ENCODE results near the gene RAB1A. TPM values are rescaled to one million over a fixed set of nuclear protein-coding genes. Genes with fewer than 3 reads are reported as not detected.
A peak's percentile ranks its signal among the peaks of the same experiment; 100 is the strongest.

RAB1A gene
- total RNA-seq, 4 donors from 2014 or later = 36.4 to 71.3 (median 43.7) TPM

DNA sequence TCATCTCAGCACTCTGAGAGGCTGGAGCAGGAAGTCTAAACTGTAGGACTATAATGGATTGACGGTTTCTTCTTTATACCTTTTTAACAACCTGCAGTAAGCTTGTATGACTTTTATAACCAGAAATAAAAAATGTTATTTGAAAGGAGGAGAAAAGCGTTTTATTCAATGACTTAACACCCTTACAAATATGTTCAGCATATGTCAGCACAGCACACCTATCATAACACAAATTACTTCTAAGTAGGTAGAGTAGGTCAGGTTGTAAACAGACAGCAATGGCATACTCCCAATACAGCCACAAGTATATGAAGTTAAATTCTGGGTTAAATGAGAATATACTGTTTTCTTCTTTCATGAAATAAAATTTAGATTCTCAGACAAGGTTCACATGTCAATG lies 16.1 kb downstream of the RAB1A start:
- TF ChIP-seq POLR2A (IDR thresholded peaks at IDR 0.05) = no peak
- TF ChIP-seq, protein P1, sequence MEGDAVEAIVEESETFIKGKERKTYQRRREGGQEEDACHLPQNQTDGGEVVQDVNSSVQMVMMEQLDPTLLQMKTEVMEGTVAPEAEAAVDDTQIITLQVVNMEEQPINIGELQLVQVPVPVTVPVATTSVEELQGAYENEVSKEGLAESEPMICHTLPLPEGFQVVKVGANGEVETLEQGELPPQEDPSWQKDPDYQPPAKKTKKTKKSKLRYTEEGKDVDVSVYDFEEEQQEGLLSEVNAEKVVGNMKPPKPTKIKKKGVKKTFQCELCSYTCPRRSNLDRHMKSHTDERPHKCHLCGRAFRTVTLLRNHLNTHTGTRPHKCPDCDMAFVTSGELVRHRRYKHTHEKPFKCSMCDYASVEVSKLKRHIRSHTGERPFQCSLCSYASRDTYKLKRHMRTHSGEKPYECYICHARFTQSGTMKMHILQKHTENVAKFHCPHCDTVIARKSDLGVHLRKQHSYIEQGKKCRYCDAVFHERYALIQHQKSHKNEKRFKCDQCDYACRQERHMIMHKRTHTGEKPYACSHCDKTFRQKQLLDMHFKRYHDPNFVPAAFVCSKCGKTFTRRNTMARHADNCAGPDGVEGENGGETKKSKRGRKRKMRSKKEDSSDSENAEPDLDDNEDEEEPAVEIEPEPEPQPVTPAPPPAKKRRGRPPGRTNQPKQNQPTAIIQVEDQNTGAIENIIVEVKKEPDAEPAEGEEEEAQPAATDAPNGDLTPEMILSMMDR (IDR thresholded peaks at IDR 0.05 in 4 of 5, conservative IDR thresholded peaks at IDR 0.05 in 1 of 5) = no peak
- in situ Hi-C loops (cut with MboI; ENCODE audit: low sequenced_read_pairs in 4 of 4) (no loop called here), intact Hi-C loops (cut with DNase I; ENCODE audit: low total_unique reads) (no loop called here)
- Histone ChIP-seq H3K4me1 (peaks cover 23% of the 10 kb centered on the region in 2 donors), H3K36me3 (no peaks in the 10 kb centered on the region), H3K9me3 (no peaks in the 10 kb centered on the region), H3K4me3 (no peak overlapping the region), H3K27ac (peak overlapping the region; percentile 11 to 50 (median 28)), H3K27me3 (no peaks in the 10 kb centered on the region)
- DNase-seq = no peak
- no peak for ATAC-seq

DNA sequence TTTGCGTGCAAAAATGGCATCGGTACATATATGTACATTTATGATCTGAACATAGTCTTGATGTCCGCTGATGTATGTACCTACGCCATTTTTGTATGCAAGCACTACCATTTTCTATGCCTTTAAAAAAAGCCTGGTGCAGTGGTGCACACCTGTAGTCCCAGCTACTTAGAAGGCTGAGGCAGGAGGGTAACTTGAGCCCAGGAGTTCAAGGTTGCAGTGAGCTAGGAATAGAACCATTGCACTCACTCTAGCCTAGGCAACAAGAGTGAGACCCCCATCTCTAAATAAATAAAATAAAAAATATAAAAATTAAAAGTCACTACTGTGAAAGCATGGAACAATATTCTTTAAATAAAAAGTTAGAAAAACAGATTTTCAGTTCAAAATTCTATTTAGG lies 16.7 kb downstream of the RAB1A start:
- intact Hi-C loops (cut with DNase I; ENCODE audit: low total_unique reads) = no loop called here
- TF ChIP-seq POLR2A (IDR thresholded peaks at IDR 0.05) = no peak
- TF ChIP-seq, protein P1 (IDR thresholded peaks at IDR 0.05 in 4 of 5, conservative IDR thresholded peaks at IDR 0.05 in 1 of 5) = no peak

DNA sequence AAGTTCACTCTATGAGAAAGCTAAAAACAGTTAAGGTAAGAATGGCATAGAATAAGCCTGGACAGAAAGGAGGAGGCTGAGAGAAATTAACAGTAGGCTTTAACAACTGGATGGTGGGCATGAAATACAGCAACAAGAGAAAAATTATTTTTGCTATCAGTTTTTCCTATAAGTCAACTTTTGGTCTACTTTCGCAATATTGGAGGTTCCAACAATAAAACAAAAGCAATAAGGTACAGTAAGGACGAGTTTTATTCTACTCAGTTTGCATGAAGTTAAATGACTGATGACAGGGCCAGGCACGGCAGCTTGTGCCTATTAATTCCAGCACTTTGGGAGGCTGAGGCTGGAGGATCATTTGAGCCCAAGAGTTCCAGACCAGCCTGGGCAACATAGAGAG lies 17.3 kb downstream of the RAB1A start:
- in situ Hi-C loops (cut with MboI; ENCODE audit: low sequenced_read_pairs in 4 of 4) = no loop called here
- intact Hi-C loops (cut with DNase I; ENCODE audit: low total_unique reads) = no loop called here
- H3K4me3 ChIP-seq = no peak overlapping the region
- ATAC-seq = no peak
- H3K27ac ChIP-seq = peak overlapping the region in 1 of 4 donors; percentile 41
- DNase-seq = no peak
- TF ChIP-seq POLR2A (IDR thresholded peaks at IDR 0.05) = no peak
- TF ChIP-seq, protein P1 (IDR thresholded peaks at IDR 0.05 in 4 of 5, conservative IDR thresholded peaks at IDR 0.05 in 1 of 5) = no peak
- peaks cover 29 to 32% of the 10 kb centered on the region in 2 donors for H3K4me1 ChIP-seq
- no peaks in the 10 kb centered on the region for H3K27me3 ChIP-seq
- no peaks in the 10 kb centered on the region for H3K36me3 ChIP-seq
- no peaks in the 10 kb centered on the region for H3K9me3 ChIP-seq

More for the DNA sequence above, 16.7 kb downstream of the RAB1A start:
- in situ Hi-C loops (cut with MboI; ENCODE audit: low sequenced_read_pairs in 4 of 4) = no loop called here
- Histone ChIP-seq H3K27me3 (no peaks in the 10 kb centered on the region), H3K27ac (peak overlapping the region; percentile 11 to 50 (median 28)), H3K36me3 (no peaks in the 10 kb centered on the region), H3K4me1 (peaks cover 23 to 26% of the 10 kb centered on the region in 2 donors), H3K9me3 (no peaks in the 10 kb centered on the region), H3K4me3 (no peak overlapping the region)
- DNase-seq = no peak
- peak in 1 of 2 donors; percentile 66 for ATAC-seq

DNA sequence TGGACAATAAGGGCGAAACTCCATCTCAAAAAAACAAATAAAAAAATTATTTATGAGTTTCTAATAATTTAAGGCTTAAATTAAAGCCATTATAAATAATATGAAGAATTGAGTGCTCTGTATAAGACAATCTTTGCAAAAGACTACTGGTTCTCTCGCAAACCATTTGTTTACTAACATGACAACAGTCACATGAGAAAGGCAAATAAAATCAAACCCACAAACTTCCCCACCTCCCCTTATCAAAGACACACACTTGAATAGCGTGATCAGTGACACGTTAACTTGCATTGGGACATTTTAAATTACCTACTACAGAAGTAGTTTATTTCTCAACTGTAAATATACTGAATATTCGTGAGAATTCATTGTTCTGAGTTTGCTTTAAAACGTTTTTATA lies 21.1 kb downstream of the RAB1A start:
- H3K4me1 ChIP-seq = peaks cover 33 to 37% of the 10 kb centered on the region in 2 donors

More for the DNA sequence above, 21.1 kb downstream of the RAB1A start:
- Histone ChIP-seq H3K27ac (no peak overlapping the region), H3K36me3 (no peaks in the 10 kb centered on the region), H3K27me3 (no peaks in the 10 kb centered on the region), H3K4me3 (no peak overlapping the region), H3K9me3 (no peaks in the 10 kb centered on the region)
- no peak for TF ChIP-seq POLR2A (IDR thresholded peaks at IDR 0.05)
- TF ChIP-seq, protein P1 (IDR thresholded peaks at IDR 0.05 in 4 of 5, conservative IDR thresholded peaks at IDR 0.05 in 1 of 5) = no peak
- in situ Hi-C loops (cut with MboI; ENCODE audit: low sequenced_read_pairs in 4 of 4) (no loop called here), intact Hi-C loops (cut with DNase I; ENCODE audit: low total_unique reads) (no loop called here)
- DNase-seq = no peak
- no peak for ATAC-seq
